MM.1S (cell line): ENCODE results near the gene KCNC3.

ENCODE experiments used
- DNase-seq: peaks from one replicate; pipeline ENCODE4 v3.0.0-alpha.2; 2015
- H2AFZ ChIP-seq: fragments of 300-600 bp; sonication (generic); 2 replicates; pipeline ENCODE4 v1.6.0; 2016; ENCODE audit warnings: antibody characterized with exemption, low read length
- H3F3A ChIP-seq: fragments of 300-600 bp; sonication (generic); 2 replicates; pipeline ENCODE4 v1.6.1; 2016; ENCODE audit warnings: mild to moderate bottlenecking, antibody characterized with exemption, low read length, moderate library complexity, mixed read lengths; ENCODE audit not compliant: insufficient read depth
- H3K27ac ChIP-seq: fragments of 300-600 bp; sonication (generic); 2 replicates; pipeline ENCODE4 v1.5.1; 2016; ENCODE audit warnings: mild to moderate bottlenecking, low read length
- H3K27me3 ChIP-seq: fragments of 300-600 bp; sonication (generic); replicated peaks from 2 replicates; pipeline ENCODE4 v1.6.0; 2016; ENCODE audit warnings: low read length; ENCODE audit not compliant: insufficient read depth
- H3K36me3 ChIP-seq: fragments of 300-600 bp; sonication (generic); replicated peaks from 2 replicates; pipeline ENCODE4 v1.6.1; 2016; ENCODE audit warnings: mild to moderate bottlenecking, low read length, mixed read lengths; ENCODE audit not compliant: insufficient read depth
- H3K4me1 ChIP-seq: fragments of 300-600 bp; sonication (generic); 2 replicates; pipeline ENCODE4 v1.6.1; 2016; ENCODE audit warnings: low read length, mixed read lengths
- H3K4me2 ChIP-seq: fragments of 300-600 bp; sonication (generic); 2 replicates; pipeline ENCODE4 v1.6.0; 2016; ENCODE audit warnings: low read depth, low read length
- H3K4me3 ChIP-seq: fragments of 300-600 bp; sonication (generic); 2 replicates; pipeline ENCODE4 v1.5.1; 2016; ENCODE audit warnings: low read length, mixed read lengths
- H3K79me2 ChIP-seq: fragments of 300-600 bp; sonication (generic); 2 replicates; pipeline ENCODE4 v1.6.1; 2016; ENCODE audit warnings: mixed run types, low read length, mixed read lengths
- H3K9ac ChIP-seq: fragments of 300-600 bp; sonication (generic); 2 replicates; pipeline ENCODE4 v1.6.1; 2016; ENCODE audit warnings: low read length, mixed read lengths
- H3K9me2 ChIP-seq: fragments of 300-600 bp; sonication (generic); replicated peaks from 2 replicates; pipeline ENCODE4 v1.6.1; 2016; ENCODE audit warnings: mild to moderate bottlenecking, low read length, mixed read lengths; ENCODE audit not compliant: insufficient read depth
- H3K9me3 ChIP-seq: fragments of 300-600 bp; sonication (generic); replicated peaks from 2 replicates; pipeline ENCODE4 v1.6.1; 2016; ENCODE audit warnings: mild to moderate bottlenecking, low read length, mixed read lengths; ENCODE audit not compliant: insufficient read depth
- H4K20me1 ChIP-seq: fragments of 300-600 bp; sonication (generic); 2 replicates; pipeline ENCODE4 v1.6.1; 2016; ENCODE audit warnings: mild to moderate bottlenecking, low read length, moderate library complexity, mixed read lengths; ENCODE audit not compliant: insufficient read depth
- EZH2 ChIP-seq: fragments of 300-600 bp; sonication (generic); optimal IDR thresholded peaks from 2 replicates; pipeline ENCODE3; 2017; ENCODE audit warnings: low read depth, mild to moderate bottlenecking, antibody characterized with exemption, low read length, mixed read lengths
- EZH2phosphoT487 ChIP-seq: fragments of 300-600 bp; sonication (generic); IDR thresholded peaks from 2 replicates; pipeline ENCODE4 v1.6.1; 2018; ENCODE audit warnings: antibody characterized with exemption, low read length
- TF ChIP-seq, protein P1 (sequence below): fragments of 300-600 bp; sonication (generic); IDR thresholded peaks from 2 replicates; pipeline ENCODE4 v1.5.1; 2016; ENCODE audit warnings: antibody characterized with exemption, low read length, mixed read lengths

The KCNC3 gene

DNA sequence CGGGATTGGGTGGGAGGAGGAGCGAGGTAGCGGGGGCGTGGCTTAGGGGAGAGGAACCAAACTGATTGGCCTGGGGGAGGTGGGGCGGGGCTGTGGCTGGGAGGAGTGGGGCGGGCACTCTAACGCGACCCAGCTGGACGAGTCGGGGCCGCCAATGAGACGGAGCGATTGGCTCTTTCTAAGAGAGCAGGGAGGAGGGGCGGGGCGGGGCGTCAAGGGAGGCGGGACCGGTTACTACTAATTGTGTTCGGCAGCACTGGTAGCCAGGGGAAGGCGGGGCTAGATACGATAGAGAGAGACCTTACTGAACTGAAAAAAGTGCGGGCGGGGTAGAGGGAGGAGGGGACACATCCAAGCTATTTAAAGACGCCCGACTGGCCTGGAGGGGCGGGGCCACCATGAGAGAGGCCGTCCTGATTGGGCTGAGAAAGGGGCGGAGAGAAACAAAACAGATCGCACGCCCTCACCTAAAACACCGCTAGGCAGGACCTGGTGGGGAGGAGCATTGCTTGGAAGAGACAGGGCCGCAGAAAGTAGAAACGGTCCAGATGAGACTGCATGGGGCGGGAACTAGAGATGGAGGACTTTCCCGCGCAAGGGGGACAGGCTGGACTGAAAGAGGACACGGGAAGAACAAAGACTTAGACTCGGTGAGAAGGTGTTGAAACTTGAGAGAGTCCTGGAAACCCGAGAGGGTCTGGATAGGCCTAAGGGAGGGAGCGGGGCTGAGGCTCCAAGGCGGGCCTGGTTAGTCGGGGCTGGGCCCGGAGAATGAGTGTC lies at the start of gene KCNC3:
TSS of gene KCNC3 (minus strand) at position 232 of the 780 bp plus-strand sequence. CDS start 295 bp downstream, outside the sequence.
- Histone ChIP-seq H3K36me3 (no peaks in the 10 kb centered on the region), H3K79me2 (no peaks in the 10 kb centered on the region), H3K4me3 (no peak within 1 kb of the TSS), H3K4me1 (peaks cover 5% of the 10 kb centered on the region; the same call in 1 of the 2 replicates), H3F3A (no peaks in the 10 kb centered on the region), H3K9me3 (no peaks in the 10 kb centered on the region), H2AFZ (no peak within 1 kb of the TSS), H3K27me3 (peaks cover 55% of the 10 kb centered on the region), H3K9ac (no peak within 1 kb of the TSS), H3K4me2 (no peak within 1 kb of the TSS), H3K27ac (no peak within 1 kb of the TSS), H3K9me2 (no peaks in the 10 kb centered on the region), H4K20me1 (no peaks in the 10 kb centered on the region)
- no peak for DNase-seq
- TF ChIP-seq EZH2 (no peak), EZH2phosphoT487 (no peak)
- TF ChIP-seq, protein P1, sequence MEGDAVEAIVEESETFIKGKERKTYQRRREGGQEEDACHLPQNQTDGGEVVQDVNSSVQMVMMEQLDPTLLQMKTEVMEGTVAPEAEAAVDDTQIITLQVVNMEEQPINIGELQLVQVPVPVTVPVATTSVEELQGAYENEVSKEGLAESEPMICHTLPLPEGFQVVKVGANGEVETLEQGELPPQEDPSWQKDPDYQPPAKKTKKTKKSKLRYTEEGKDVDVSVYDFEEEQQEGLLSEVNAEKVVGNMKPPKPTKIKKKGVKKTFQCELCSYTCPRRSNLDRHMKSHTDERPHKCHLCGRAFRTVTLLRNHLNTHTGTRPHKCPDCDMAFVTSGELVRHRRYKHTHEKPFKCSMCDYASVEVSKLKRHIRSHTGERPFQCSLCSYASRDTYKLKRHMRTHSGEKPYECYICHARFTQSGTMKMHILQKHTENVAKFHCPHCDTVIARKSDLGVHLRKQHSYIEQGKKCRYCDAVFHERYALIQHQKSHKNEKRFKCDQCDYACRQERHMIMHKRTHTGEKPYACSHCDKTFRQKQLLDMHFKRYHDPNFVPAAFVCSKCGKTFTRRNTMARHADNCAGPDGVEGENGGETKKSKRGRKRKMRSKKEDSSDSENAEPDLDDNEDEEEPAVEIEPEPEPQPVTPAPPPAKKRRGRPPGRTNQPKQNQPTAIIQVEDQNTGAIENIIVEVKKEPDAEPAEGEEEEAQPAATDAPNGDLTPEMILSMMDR, result no peak

DNA sequence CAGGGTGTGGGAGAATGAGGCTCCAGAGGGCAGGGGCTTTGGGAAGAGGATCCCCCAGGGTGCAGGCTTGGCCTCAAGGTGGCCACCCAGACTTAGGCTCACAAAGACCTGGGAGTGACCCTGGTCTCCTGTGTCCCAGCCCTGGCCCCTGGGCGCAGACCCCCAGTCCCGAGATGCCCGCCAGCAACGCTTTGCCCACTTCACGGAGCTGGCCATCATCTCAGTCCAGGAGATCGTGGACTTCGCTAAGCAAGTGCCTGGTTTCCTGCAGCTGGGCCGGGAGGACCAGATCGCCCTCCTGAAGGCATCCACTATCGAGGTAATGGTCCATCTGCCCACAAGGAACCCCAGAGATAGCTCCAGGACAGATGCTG lies 49.7 kb upstream of the KCNC3 start:
- no peak for TF ChIP-seq EZH2phosphoT487
- TF ChIP-seq, protein P1, result no peak
- no peak for TF ChIP-seq EZH2
- peaks cover 3% of the 10 kb centered on the region; the same call in 1 of the 2 replicates for H4K20me1 ChIP-seq
- no peak overlapping the region for H3K4me2 ChIP-seq
- H3K79me2 ChIP-seq, result peaks cover 12% of the 10 kb centered on the region
- no peaks in the 10 kb centered on the region for H3K9me2 ChIP-seq
- no peaks in the 10 kb centered on the region for H3K9me3 ChIP-seq
- H3K27me3 ChIP-seq, result no peaks in the 10 kb centered on the region
- DNase-seq, result no peak
- peaks cover 9% of the 10 kb centered on the region; the same call in 1 of the 2 replicates for H3F3A ChIP-seq
- H3K4me3 ChIP-seq, result no peak overlapping the region
- H2AFZ ChIP-seq, result no peak overlapping the region
- no peak overlapping the region for H3K9ac ChIP-seq
- H3K36me3 ChIP-seq, result peaks cover 5% of the 10 kb centered on the region; the same call in 1 of the 2 replicates
- H3K27ac ChIP-seq, result no peak overlapping the region
- H3K4me1 ChIP-seq, result no peaks in the 10 kb centered on the region

DNA sequence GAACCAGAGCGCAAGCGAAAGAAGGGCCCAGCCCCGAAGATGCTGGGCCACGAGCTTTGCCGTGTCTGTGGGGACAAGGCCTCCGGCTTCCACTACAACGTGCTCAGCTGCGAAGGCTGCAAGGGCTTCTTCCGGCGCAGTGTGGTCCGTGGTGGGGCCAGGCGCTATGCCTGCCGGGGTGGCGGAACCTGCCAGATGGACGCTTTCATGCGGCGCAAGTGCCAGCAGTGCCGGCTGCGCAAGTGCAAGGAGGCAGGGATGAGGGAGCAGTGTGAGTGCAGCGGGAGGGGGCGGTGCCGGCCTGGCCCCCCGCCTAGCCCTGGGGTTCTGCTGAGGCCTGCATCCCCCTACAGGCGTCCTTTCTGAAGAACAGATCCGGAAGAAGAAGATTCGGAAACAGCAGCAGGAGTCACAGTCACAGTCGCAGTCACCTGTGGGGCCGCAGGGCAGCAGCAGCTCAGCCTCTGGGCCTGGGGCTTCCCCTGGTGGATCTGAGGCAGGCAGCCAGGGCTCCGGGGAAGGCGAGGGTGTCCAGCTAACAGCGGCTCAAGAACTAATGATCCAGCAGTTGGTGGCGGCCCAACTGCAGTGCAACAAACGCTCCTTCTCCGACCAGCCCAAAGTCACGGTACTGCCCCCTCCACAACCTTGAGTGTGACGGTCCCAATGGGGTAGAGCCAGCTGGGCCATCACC lies 49.1 kb upstream of the KCNC3 start:
- H3K9me3 ChIP-seq, result no peaks in the 10 kb centered on the region
- H3K36me3 ChIP-seq, result peaks cover 5% of the 10 kb centered on the region; the same call in 1 of the 2 replicates
- H3K9ac ChIP-seq, result no peak overlapping the region
- no peak overlapping the region for H2AFZ ChIP-seq
- H3K27me3 ChIP-seq, result no peaks in the 10 kb centered on the region
- H3K4me2 ChIP-seq, result no peak overlapping the region
- peaks cover 12% of the 10 kb centered on the region for H3K79me2 ChIP-seq
- H3K4me3 ChIP-seq, result no peak overlapping the region
- H3K27ac ChIP-seq, result no peak overlapping the region
- H3F3A ChIP-seq, result peaks cover 9% of the 10 kb centered on the region; the same call in 1 of the 2 replicates
- H3K4me1 ChIP-seq, result no peaks in the 10 kb centered on the region
- H3K9me2 ChIP-seq, result no peaks in the 10 kb centered on the region
- TF ChIP-seq, protein P1, result no peak
- no peak for TF ChIP-seq EZH2
- no peak for DNase-seq
- peaks cover 3% of the 10 kb centered on the region; the same call in 1 of the 2 replicates for H4K20me1 ChIP-seq
